ENCODE measurements around the gene HSP90B1. TPM values are rescaled to one million over a fixed set of nuclear protein-coding genes. Genes with fewer than 3 reads are reported as not detected.

HSP90B1 gene
- total RNA-seq, 1 experiment from 2014 or later, result 534 TPM

DNA sequence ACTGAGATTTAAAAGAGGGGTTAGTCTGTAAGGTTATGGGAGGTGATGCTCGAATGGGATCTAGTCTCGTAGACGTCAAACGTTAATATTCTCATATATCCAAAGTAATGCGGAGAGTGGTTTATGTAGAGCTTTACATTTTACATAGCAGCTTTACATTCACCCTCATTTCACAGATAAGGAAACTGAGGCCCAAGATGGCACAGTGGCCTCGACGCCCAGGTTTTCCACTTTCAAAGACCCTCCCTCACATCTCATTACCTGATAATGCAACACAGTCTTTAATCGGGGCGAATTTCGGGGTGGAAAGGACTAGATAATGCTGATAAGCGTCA is 35.0 kb downstream of the HSP90B1 start:
- Histone ChIP-seq H3K27ac (peak overlapping the region; percentile 80), H3K36me3 (ENCODE audit: low read depth) (peaks cover 22% of the 10 kb centered on the region; the same call in 1 of the 2 replicates), H3K27me3 (ENCODE audit: insufficient read depth, low read depth) (no peaks in the 10 kb centered on the region), H3K9me2 (ENCODE audit: insufficient read depth) (no peaks in the 10 kb centered on the region), H4K20me1 (ENCODE audit: insufficient read depth) (peaks cover 29% of the 10 kb centered on the region; the same call in 1 of the 2 replicates), H3K4me3 (peak overlapping the region; percentile 89), H3K4me2 (peak overlapping the region; percentile 99), H3F3A (ENCODE audit: insufficient read depth, low read depth) (peaks cover 9% of the 10 kb centered on the region), H3K4me1 (replicated peaks; ENCODE audit: insufficient read depth) (peaks cover 40% of the 10 kb centered on the region), H3K9me3 (ENCODE audit: insufficient read depth, low read depth) (no peaks in the 10 kb centered on the region), H2AFZ (peak overlapping the region; percentile 99), H3K79me2 (ENCODE audit: low read depth) (peaks cover 65% of the 10 kb centered on the region)
- CTCF ChIA-PET, result interaction anchor here (0.6 kb wide), 1 partner anchor 121 kb away, joined by 3 read pairs; no protein-coding TSS in a partner anchor
- BruUV-seq (replicated peaks), result TSS peak; percentile 81
- no peak for DNase-seq
- POLR2A ChIA-PET (ENCODE audit: unreplicated experiment), result interaction anchor here (0.5 to 1.1 kb wide), 3 partner anchors 9 to 1258 kb away, joined by 3 to 19 read pairs (median 4); no protein-coding TSS in a partner anchor
- TF ChIP-seq, protein P1, sequence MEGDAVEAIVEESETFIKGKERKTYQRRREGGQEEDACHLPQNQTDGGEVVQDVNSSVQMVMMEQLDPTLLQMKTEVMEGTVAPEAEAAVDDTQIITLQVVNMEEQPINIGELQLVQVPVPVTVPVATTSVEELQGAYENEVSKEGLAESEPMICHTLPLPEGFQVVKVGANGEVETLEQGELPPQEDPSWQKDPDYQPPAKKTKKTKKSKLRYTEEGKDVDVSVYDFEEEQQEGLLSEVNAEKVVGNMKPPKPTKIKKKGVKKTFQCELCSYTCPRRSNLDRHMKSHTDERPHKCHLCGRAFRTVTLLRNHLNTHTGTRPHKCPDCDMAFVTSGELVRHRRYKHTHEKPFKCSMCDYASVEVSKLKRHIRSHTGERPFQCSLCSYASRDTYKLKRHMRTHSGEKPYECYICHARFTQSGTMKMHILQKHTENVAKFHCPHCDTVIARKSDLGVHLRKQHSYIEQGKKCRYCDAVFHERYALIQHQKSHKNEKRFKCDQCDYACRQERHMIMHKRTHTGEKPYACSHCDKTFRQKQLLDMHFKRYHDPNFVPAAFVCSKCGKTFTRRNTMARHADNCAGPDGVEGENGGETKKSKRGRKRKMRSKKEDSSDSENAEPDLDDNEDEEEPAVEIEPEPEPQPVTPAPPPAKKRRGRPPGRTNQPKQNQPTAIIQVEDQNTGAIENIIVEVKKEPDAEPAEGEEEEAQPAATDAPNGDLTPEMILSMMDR (conservative IDR thresholded peaks at IDR 0.05), result no peak
- intact Hi-C loops (cut with micrococcal nuclease; ENCODE audit: unreplicated experiment), result loop anchor here (1.0 to 5.0 kb wide), 3 partner anchors 8 to 142 kb away; partner anchors contain the start of gene HSP90B1

- peak within 1 kb of the TSS; percentile 99 for H2AFZ ChIP-seq
Observed at GRCh38 chr12:103965590-103966504, 35.6 kb downstream of the HSP90B1 start, which contains the start of gene TDG. Gene TDG (plus strand): TSS chr12:103965872. CDS start chr12:103966038, 166 bp downstream.

DNA sequence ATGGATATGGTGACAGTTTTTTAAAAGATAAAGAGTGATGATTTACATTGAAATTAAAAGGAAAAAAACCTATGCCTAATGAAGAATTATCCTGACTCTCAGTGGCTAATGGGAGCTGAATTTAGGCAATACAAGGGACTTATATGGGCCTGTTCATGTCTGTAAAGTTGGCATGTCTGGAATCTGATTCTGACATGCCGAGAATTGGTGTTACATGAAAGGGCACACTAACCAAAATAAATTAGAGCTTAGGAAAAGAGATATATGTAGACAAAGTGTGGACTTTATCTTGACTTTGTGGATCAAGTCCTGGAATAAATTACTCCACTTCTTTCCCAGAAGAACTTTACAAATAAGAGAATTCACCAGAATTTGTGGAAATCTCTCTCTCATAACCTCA is 36.5 kb downstream of the HSP90B1 start:
- H2AFZ ChIP-seq, result no peak overlapping the region
- peaks cover 80% of the 10 kb centered on the region for H3K79me2 ChIP-seq (ENCODE audit: low read depth)
- H3K27ac ChIP-seq, result peak overlapping the region; percentile 80; the same call in 1 of the 2 replicates
- no peaks in the 10 kb centered on the region for H3K27me3 ChIP-seq (ENCODE audit: insufficient read depth, low read depth)
- ChIA-PET POLR2A (ENCODE audit: unreplicated experiment) (no interaction called here), CTCF (no interaction called here)
- peak overlapping the region; percentile 89 for H3K4me3 ChIP-seq
- peak overlapping the region; percentile 99 for H3K4me2 ChIP-seq
- peaks cover 9% of the 10 kb centered on the region for H3F3A ChIP-seq (ENCODE audit: insufficient read depth, low read depth)
- DNase-seq, result no peak
- peaks cover 44% of the 10 kb centered on the region for H4K20me1 ChIP-seq (ENCODE audit: insufficient read depth)
- no peaks in the 10 kb centered on the region for H3K9me3 ChIP-seq (ENCODE audit: insufficient read depth, low read depth)
- intact Hi-C loops (cut with micrococcal nuclease; ENCODE audit: unreplicated experiment), result loop anchor here (5.0 kb wide), 1 partner anchor 141 kb away; no protein-coding TSS in a partner anchor
- no TSS peak for BruUV-seq (replicated peaks)
- peaks cover 40% of the 10 kb centered on the region for H3K4me1 ChIP-seq (replicated peaks; ENCODE audit: insufficient read depth)
- no peaks in the 10 kb centered on the region for H3K9me2 ChIP-seq (ENCODE audit: insufficient read depth)
- H3K36me3 ChIP-seq (ENCODE audit: low read depth), result peaks cover 22% of the 10 kb centered on the region; the same call in 1 of the 2 replicates
- TF ChIP-seq EZH2 (IDR thresholded peaks at IDR 0.05; ENCODE audit: low read depth), result no peak
- TF ChIP-seq, protein P1 (conservative IDR thresholded peaks at IDR 0.05), result no peak

More at GRCh38 chr12:103965590-103966504, 35.6 kb downstream of the HSP90B1 start, which contains the start of gene TDG:
- Histone ChIP-seq H3K4me3 (peak within 1 kb of the TSS; percentile 89), H3K36me3 (ENCODE audit: low read depth) (peaks cover 22% of the 10 kb centered on the region; the same call in 1 of the 2 replicates), H4K20me1 (ENCODE audit: insufficient read depth) (peaks cover 35% of the 10 kb centered on the region), H3F3A (ENCODE audit: insufficient read depth, low read depth) (peaks cover 9% of the 10 kb centered on the region), H3K27me3 (ENCODE audit: insufficient read depth, low read depth) (no peaks in the 10 kb centered on the region), H3K27ac (peak within 1 kb of the TSS; percentile 80), H3K4me2 (peak within 1 kb of the TSS; percentile 99), H3K9me2 (ENCODE audit: insufficient read depth) (no peaks in the 10 kb centered on the region), H3K4me1 (replicated peaks; ENCODE audit: insufficient read depth) (peaks cover 40% of the 10 kb centered on the region), H3K79me2 (ENCODE audit: low read depth) (peaks cover 71% of the 10 kb centered on the region), H3K9me3 (ENCODE audit: insufficient read depth, low read depth) (no peaks in the 10 kb centered on the region)
- ChIA-PET POLR2A (ENCODE audit: unreplicated experiment) (interaction anchor here (0.5 to 1.1 kb wide), 4 partner anchors 9 to 1257 kb away, joined by 3 to 19 read pairs (median 4); no protein-coding TSS in a partner anchor), CTCF (interaction anchor here (0.6 kb wide), 1 partner anchor 121 kb away, joined by 3 read pairs; no protein-coding TSS in a partner anchor)
- intact Hi-C loops (cut with micrococcal nuclease; ENCODE audit: unreplicated experiment), result loop anchor here (1.0 to 5.0 kb wide), 3 partner anchors 9 to 141 kb away; partner anchors contain the start of gene HSP90B1
- DNase-seq, result peak; percentile 95
- TF ChIP-seq, protein P1 (conservative IDR thresholded peaks at IDR 0.05), result no peak; the same call in 1 of the 2 replicates
- no peak for TF ChIP-seq EZH2 (IDR thresholded peaks at IDR 0.05; ENCODE audit: low read depth)
- no TSS peak for BruUV-seq (replicated peaks)
